Endothelial cell of hepatic sinusoid (primary cell): Measurements from ENCODE around the gene CRIP2.

Source experiments
- in situ Hi-C: cut with HindIII; loops from 2 replicates; pipeline ENCODE4 v1.10.0; 2017; ENCODE audit warnings: low sequenced_read_pairs

CRIP2 gene

GRCh38 chr14:105496831-105497591 lies 22.4 kb downstream of the CRIP2 start:
- in situ Hi-C loops, result no loop called here

- in situ Hi-C loops, result no loop called here
Observed at GRCh38 chr14:105497671-105498429, 23.2 kb downstream of the CRIP2 start.

- in situ Hi-C loops, result no loop called here
Observed at GRCh38 chr14:105498430-105499255, 24.0 kb downstream of the CRIP2 start.

- in situ Hi-C loops, result no loop called here
Observed at GRCh38 chr14:105499256-105500035, 24.8 kb downstream of the CRIP2 start.

- in situ Hi-C loops, result no loop called here
Observed at GRCh38 chr14:105500036-105500725, 25.6 kb downstream of the CRIP2 start.

DNA sequence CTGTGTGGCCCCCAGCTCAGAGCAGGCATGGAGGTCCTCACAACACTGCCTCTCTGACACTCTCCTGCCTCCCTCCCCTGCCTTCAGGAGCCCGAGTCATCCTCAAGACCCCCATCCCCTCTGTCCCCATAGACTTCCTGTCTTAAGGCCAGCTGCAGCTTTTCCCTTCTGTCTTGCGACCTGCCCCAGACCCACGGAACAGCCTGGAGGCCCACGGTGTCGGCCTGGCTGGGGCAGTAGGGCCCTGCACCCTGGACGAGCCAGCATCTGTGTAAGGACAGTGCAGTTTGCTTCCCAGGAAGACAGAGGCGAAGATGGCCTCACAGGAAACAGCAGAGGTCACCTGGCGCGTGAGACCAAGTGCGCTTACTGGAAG lies 26.1 kb downstream of the CRIP2 start:
- in situ Hi-C loops, result no loop called here

DNA sequence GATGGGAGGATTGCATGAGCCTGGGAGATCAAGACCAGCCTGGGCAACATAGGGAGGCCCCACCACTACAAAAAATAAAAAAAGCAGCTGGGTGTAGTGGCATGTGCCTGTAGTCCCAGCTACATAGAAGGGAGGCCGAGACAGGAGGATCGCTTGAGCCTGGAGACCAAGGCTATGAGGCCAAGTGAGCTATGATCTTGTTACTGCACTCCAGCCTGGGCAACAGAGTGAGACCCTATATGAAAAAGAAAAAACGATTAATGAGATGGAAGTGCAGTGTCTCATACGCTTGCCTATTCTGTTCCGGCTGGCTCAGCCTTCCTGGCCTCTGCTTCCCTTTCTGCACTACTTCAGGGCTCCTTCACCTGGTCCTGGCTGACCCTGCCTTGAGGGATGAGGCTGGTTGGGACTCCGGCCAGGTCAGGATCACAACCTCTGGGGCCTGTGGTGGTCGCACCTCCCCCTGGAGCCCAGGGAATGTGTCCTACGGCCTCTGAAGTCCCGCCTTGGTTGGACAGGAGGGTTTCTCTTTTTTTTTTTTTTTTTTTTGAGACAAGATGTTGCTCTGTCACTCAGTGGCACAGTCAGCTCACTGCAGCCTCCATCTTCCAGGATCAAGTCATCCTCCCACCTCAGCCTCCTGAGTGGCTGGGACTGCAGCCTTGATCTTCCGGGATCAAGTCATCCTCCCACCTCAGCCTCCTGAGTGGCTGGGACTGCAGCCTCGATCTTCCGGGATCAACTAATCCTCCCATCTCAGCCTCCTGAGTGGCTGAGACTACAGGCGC lies 27.1 kb downstream of the CRIP2 start:
- in situ Hi-C loops, result no loop called here

DNA sequence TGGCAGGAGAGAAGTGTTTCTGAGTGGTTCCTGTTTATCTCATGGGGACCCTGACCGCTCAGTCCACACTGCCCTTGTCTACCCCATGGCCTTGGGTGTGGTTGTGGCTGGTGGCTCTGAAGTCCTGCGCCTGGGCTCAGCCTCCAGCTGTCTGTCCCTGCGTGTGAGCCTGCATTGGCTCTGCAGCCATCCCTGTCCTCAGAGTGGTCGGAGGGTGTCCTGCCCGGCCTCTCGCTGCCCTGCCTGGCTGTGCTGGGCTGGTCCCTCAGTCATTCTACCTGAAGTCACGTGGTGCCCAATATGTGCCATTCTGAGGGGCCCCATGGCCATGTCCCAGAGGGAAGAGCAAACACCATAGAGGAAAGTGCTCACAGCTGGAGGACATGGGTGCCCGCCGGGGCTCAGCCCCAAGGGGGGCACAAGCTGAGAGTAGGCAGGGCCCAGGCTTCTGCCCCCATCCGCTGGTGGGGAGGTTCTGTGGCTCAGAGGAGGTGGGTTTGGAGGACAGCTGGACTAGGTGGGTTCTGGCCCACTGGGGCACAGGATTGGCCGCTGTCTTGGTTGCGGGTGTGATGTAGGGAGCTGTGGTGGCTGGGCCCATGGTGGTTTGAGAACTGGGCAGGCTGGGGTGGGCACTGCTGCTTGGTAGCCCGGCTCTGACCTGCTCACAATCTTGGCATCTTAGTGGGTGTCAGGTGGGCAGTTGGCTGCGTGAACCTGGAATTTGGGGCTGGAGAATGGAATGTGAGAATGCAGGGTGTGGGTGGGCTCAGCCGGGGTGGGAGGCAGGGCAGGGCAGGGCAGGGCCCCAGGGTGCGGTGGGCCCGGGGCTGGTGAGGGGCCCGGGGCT lies 28.1 kb downstream of the CRIP2 start:
- in situ Hi-C loops, result no loop called here

GRCh38 chr14:105503296-105503640 lies 28.6 kb downstream of the CRIP2 start:
- in situ Hi-C loops, result no loop called here

DNA sequence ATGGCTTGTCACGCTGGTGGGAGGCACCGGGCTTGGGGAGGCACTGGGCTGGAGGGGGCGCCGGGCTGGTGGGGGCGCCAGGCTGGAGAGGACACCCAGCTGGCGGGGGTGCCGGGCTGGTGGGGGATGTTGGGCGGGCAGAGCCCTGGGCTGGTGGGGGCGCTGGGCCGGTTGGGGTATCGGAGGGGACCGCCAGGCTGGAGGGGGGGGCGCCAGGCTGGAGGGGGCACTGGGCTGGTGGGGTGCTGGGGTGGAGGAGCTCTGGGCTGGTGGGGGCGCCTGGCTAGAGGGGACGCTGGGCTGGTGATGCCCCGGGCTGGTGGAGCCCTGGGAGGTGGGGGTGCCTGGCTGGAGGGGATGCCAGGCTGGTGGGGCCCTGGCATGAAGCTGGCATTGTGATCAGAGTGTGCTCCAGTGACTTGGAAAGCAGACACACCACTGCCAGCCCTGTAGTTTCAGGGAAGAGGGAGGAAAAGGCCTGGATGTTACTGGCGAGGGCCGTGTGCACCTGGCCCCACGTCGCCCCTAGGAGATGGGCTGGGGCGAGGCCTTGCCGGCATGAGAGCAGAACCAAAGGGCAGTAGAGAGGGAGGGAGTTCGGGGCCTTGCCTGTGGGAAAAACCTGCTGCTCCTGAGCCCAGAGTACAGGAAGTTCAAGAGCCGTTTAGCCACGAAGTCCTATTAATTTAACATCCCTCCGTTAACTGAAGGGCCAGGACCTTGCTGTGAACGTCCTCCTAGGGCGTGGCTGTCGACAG lies 29.5 kb downstream of the CRIP2 start:
- in situ Hi-C loops, result no loop called here

DNA sequence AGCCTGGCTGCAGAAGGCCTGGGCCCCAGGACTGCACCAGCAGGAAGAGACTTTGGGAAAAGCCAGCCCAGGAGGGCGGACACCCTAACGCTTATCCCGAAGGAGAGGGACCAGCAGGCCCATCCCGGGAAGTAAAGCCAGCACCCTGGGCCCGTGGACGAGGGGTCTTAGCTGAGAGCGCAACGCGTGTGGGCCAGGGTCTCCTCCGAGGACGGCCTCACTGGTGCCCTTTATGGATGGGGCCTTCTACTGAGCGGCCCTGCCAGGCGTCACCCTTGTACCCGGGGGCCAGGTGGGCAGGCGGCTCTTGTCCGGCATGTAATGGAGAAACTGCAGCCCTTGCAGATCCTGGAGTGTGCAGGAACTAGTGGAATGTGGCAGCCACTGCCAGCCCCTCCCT lies 30.5 kb downstream of the CRIP2 start:
- in situ Hi-C loops, result no loop called here

- in situ Hi-C loops, result no loop called here
Observed at GRCh38 chr14:105507247-105507646, 32.6 kb downstream of the CRIP2 start.

DNA sequence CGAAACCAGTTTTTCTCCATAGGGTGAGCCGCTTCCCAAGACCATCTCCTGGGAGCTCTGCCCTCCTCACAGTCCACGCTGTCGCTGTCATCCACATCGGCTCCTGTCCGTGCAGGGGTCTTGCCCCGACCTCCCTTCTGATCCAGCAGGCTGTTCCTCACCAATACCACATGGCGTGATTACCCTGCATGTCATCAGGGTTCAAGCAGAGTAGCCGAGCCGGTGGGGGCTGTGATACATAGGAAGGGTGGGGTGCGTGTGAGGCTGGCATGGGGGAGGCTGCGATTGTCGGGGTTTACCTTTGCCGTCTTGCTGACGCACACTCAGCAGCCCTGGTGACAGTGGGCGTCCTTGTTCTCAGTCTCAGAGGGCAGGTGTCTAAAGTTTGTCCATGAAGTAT lies 33.4 kb downstream of the CRIP2 start:
- in situ Hi-C loops, result no loop called here

DNA sequence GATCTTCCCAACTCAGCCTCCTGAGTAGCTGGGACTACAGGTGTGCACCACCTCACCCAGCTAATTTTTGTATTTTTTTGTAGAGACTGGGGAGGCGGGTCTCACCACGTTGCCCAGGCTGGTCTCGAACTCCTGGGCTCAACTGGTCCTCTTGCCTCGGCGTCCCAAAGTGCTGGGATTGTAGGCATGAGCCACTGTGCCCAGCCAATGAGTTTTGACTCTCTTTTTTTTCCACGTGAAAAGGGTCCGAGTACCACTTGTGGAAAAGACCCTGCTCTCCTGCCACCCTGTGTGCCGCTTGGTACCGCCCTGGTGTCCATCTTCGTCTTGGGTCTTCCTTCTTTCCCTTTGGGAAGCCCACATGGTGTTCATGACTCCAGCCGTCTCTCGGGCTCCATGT lies 34.0 kb downstream of the CRIP2 start:
- in situ Hi-C loops, result no loop called here

GRCh38 chr14:105517096-105517495 lies 42.5 kb downstream of the CRIP2 start:
- in situ Hi-C loops, result no loop called here

DNA sequence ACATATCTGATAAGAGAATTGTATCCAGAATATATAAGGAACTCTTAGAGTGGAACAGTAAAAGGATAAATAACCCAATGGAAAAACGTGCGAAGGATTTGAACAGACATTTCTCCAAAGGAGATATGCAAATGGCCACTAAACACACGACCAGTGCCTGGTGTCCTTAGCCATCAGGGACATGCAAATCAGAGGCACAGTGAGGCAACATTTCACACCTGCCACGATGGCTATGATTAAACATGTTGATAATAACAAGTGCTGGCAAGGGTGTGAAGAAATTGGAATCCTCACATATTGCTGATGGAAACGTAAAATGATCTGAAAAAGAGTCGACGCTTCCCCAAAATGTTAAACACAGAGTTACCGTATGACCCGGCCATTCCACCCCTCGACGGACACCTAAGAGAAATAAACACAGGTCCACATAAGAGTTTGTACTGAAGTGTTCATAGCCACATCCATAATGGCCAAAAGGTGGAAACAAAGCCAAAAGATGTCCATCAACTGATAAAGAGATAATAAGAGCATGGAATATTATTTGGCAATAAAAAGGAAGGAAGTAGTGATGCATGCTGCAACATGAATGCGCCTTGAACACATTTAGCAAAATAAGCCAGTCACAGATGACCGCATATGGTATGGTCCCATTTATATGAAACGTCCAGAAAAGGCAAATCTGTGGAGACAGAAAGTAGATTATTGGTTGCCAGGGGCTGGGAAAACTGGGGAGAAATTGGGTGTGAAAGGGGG lies 45.5 kb downstream of the CRIP2 start:
- in situ Hi-C loops, result no loop called here

GRCh38 chr14:105525326-105525725 lies 50.7 kb downstream of the CRIP2 start:
- in situ Hi-C loops, result no loop called here
